Activated CD4-positive, alpha-beta T cell treated with anti-CD3 and anti-CD28 coated beads, Interleukin-2, amount 50 U/mL, for 4 hours (primary cell): ENCODE results near the gene TRRAP.

ENCODE experiments used
- DNase-seq, 2 experiments: peaks; one replicate each; pipeline ENCODE4 v3.0.0-alpha.2; 2020

TRRAP gene

GRCh38 chr7:99008921-99009530, 130.7 kb downstream of the TRRAP start:
- DNase-seq: no peak

- no peak for DNase-seq
These were observed 131.9 kb downstream of the TRRAP start for GRCh38 chr7:99010281-99010680.

GRCh38 chr7:99011341-99011705, 133.0 kb downstream of the TRRAP start:
- DNase-seq: no peak

GRCh38 chr7:99011706-99012404, 133.5 kb downstream of the TRRAP start:
- no peak for DNase-seq

- no peak for DNase-seq
These were observed 134.4 kb downstream of the TRRAP start for GRCh38 chr7:99012722-99013121.

GRCh38 chr7:99013266-99014112, 135.2 kb downstream of the TRRAP start:
- DNase-seq: no peak

GRCh38 chr7:99014113-99014985, 136.0 kb downstream of the TRRAP start:
- no peak for DNase-seq

- no peak for DNase-seq
These were observed 137.9 kb downstream of the TRRAP start for GRCh38 chr7:99016196-99016595.

- DNase-seq: no peak
These were observed 141.4 kb downstream of the TRRAP start for GRCh38 chr7:99019523-99020412.

GRCh38 chr7:99020413-99020715, 142.0 kb downstream of the TRRAP start:
- DNase-seq: no peak

- DNase-seq: no peak
These were observed 143.7 kb downstream of the TRRAP start for GRCh38 chr7:99021941-99022560.

GRCh38 chr7:99024066-99024465, 145.7 kb downstream of the TRRAP start:
- no peak for DNase-seq

- DNase-seq: no peak
These were observed 148.9 kb downstream of the TRRAP start for GRCh38 chr7:99027241-99027640.

- no peak for DNase-seq
These were observed 149.5 kb downstream of the TRRAP start for GRCh38 chr7:99027841-99028240.

GRCh38 chr7:99028261-99028973, 150.1 kb downstream of the TRRAP start:
- no peak for DNase-seq

- DNase-seq: no peak
These were observed 151.4 kb downstream of the TRRAP start for GRCh38 chr7:99029466-99030435.

GRCh38 chr7:99030457-99030856, 152.1 kb downstream of the TRRAP start:
- DNase-seq: no peak

GRCh38 chr7:99030951-99031350, 152.6 kb downstream of the TRRAP start:
- no peak for DNase-seq

GRCh38 chr7:99031496-99031895, 153.2 kb downstream of the TRRAP start:
- no peak for DNase-seq

GRCh38 chr7:99032928-99033327, 154.6 kb downstream of the TRRAP start:
- no peak for DNase-seq
